Sigmoid colon (tissue), 7 donors: Measurements from ENCODE around the gene CTXN3. TPM values are rescaled to one million over a fixed set of nuclear protein-coding genes. Genes with fewer than 3 reads are reported as not detected.

Experiments used
- DNase-seq: peaks from one replicate; pipeline ENCODE4 v3.0.0-alpha.2; 2019
- H3K27ac ChIP-seq, 4 donors: fragments of 200-600 bp; sonication (generic); one replicate each; pipeline ENCODE4 v1.5.1; 2016 to 2019; ENCODE audit warnings: mild to moderate bottlenecking in 1 of 4
- H3K27me3 ChIP-seq, 3 donors: fragments of 200-600 bp; sonication (generic); one replicate each; pipeline ENCODE4 v1.5.1; 2019; ENCODE audit warnings: mild to moderate bottlenecking in 1 of 3
- H3K36me3 ChIP-seq, 4 donors: fragments of 200-600 bp; sonication (generic); one replicate each; pipeline ENCODE4 v1.5.1; 2016 to 2019
- H3K4me1 ChIP-seq, 4 donors: fragments of 200-600 bp; sonication (generic); one replicate each; pipeline ENCODE4 v1.5.1; 2017 to 2019
- H3K4me3 ChIP-seq, 4 donors: fragments of 200-600 bp; sonication (generic); one replicate each; pipeline ENCODE4 v1.5.1; 2017 to 2019; ENCODE audit warnings: mild to moderate bottlenecking in 2 of 4, moderate library complexity in 1 of 4
- H3K9me3 ChIP-seq, 4 donors: fragments of 200-600 bp in 3 of 4; sonication (generic) in 3 of 4; one replicate each; pipeline versions ENCODE4 v1.5.1 to v1.6.1; 2013 to 2019
- CTCF ChIP-seq, 4 experiments: fragments of 450-650 bp in 3 of 4; fragments of 200-600 bp in 1 of 4; IDR thresholded peaks; one replicate each; pipeline ENCODE4 v1.5.1; 2016 to 2019; ENCODE audit warnings: antibody characterized with exemption in 4 of 4, mild to moderate bottlenecking in 3 of 4, moderate library complexity in 2 of 4
- EP300 ChIP-seq, 4 donors: sonication (generic); formaldehyde crosslinking; IDR thresholded peaks; one replicate each; pipeline ENCODE4 v1.6.1; 2017; ENCODE audit warnings: antibody characterized with exemption in 4 of 4
- POLR2A ChIP-seq, 2 donors: fragments of 450-650 bp; IDR thresholded peaks; one replicate each; pipeline ENCODE4 v1.6.1; 2016; ENCODE audit warnings: antibody characterized with exemption in 2 of 2, mild to moderate bottlenecking in 2 of 2, moderate library complexity in 2 of 2
- POLR2AphosphoS5 ChIP-seq, 4 donors: sonication (generic); formaldehyde crosslinking; IDR thresholded peaks; one replicate each; pipeline ENCODE4 v1.6.1; 2017; ENCODE audit warnings: antibody characterized with exemption in 4 of 4
- WGBS, 2 donors: extraction: QIAGEN DNeasy Blood & Tissue Kit; methylation state at CpG; one replicate each; pipeline ENCODE4 v1.1.7; 2013; 5-methylcytosine and 5-hydroxymethylcytosine counted together
- intact Hi-C: fragments of 100-400 bp; cut with DNase I; formaldehyde crosslinking; loops from one replicate; pipeline ENCODE4 v1.15.1; 2023
- polyA plus RNA-seq, 3 donors: library from polyadenylated mRNA; stranded (reverse); fragments of 200-250 nt; gene quantifications; one replicate each; pipeline ENCODE4 v1.2.3, GENCODE V29; 2013
- total RNA-seq, 4 donors: library from RNA; depleted of rRNA; stranded (reverse); fragments of >200 nt; gene quantifications; one replicate each; pipeline ENCODE4 v1.1.0, GENCODE V29; 2016
- donor health status: healthy with polysubstance abuse.
- donor health status: Bipolar disorder and iron deficiency.
- donor health status: healthy.

The CTXN3 gene
- total and polyA plus RNA-seq, 7 donors = not detected

DNA sequence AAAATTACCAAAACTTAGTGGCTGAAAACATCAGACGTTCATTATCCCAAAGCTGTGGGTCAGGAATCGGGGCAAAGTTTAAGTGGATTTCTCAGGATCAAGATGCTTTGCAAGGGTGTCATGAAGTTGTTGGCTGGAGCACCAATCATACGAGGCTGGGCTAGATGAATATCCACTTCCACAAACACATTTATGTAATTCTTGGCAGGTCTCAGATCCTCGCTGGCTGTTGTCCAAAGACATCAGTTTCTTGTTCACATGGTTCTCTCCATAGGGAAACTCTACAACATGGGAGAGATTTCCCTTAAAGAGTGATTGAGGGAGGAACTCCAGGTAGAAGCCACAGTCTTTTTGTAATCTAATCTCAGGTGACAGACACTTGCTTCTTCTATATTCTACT is 34.1 kb downstream of the CTXN3 start:
- 65 to 79% methylated on average over 4 of the region's 4 CpGs for WGBS, 2 donors
- Histone ChIP-seq H3K36me3 (no peaks in the 10 kb centered on the region), H3K9me3 (no peaks in the 10 kb centered on the region), H3K4me3 (no peak overlapping the region), H3K4me1 (no peaks in the 10 kb centered on the region), H3K27me3 (no peaks in the 10 kb centered on the region), H3K27ac (no peak overlapping the region)
- no peak for DNase-seq
- intact Hi-C loops = no loop called here
- TF ChIP-seq EP300 (IDR thresholded peaks at IDR 0.05) (no peak), POLR2A (IDR thresholded peaks at IDR 0.05) (no peak), POLR2AphosphoS5 (IDR thresholded peaks at IDR 0.05) (no peak), CTCF (IDR thresholded peaks at IDR 0.05) (no peak)

- H3K27me3 ChIP-seq = no peaks in the 10 kb centered on the region
- no peak overlapping the region for H3K27ac ChIP-seq
- H3K4me3 ChIP-seq = no peak overlapping the region
- no peaks in the 10 kb centered on the region for H3K4me1 ChIP-seq
- H3K9me3 ChIP-seq = no peaks in the 10 kb centered on the region
- no peaks in the 10 kb centered on the region for H3K36me3 ChIP-seq
- intact Hi-C loops = no loop called here
- no peak for DNase-seq
- 70 to 79% methylated on average over 6 of the region's 6 CpGs for WGBS, 2 donors
- no peak for TF ChIP-seq EP300 (IDR thresholded peaks at IDR 0.05)
- TF ChIP-seq POLR2AphosphoS5 (IDR thresholded peaks at IDR 0.05) = no peak
- TF ChIP-seq CTCF (IDR thresholded peaks at IDR 0.05) = no peak
- TF ChIP-seq POLR2A (IDR thresholded peaks at IDR 0.05) = no peak
Measured at GRCh38 chr5:127684726-127685467, 36.0 kb downstream of the CTXN3 start.

- intact Hi-C loops = no loop called here
- Histone ChIP-seq H3K4me3 (no peak overlapping the region), H3K27ac (no peak overlapping the region), H3K36me3 (no peaks in the 10 kb centered on the region), H3K4me1 (no peaks in the 10 kb centered on the region), H3K9me3 (no peaks in the 10 kb centered on the region), H3K27me3 (no peaks in the 10 kb centered on the region)
- no peak for DNase-seq
- TF ChIP-seq CTCF (IDR thresholded peaks at IDR 0.05) (no peak), POLR2A (IDR thresholded peaks at IDR 0.05) (no peak), EP300 (IDR thresholded peaks at IDR 0.05) (no peak), POLR2AphosphoS5 (IDR thresholded peaks at IDR 0.05) (no peak)
- WGBS, 2 donors = 74 to 77% methylated on average over 2 of the region's 2 CpGs
Measured at GRCh38 chr5:127685662-127686061, 36.8 kb downstream of the CTXN3 start.

DNA sequence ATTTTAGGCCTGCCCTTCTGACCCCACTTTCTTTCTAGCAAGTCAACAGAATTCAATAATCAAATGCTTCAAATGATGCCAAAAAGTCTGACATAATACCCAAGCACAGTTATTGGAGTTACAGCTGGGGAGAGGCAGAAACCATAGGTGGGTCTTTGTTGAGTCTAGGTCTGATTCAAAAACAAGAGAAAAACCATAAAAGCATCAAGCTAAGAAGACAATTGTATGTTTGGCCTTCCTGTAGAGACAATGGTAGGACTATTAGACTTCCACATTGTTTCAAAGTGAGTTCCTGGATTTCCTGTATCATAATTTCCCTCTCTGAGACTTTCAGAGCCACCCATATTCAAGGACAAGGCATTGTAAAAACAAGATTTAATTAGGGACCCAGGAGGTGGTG is 37.5 kb downstream of the CTXN3 start:
- peak overlapping the region in 1 of 4 donors; percentile 21 for H3K27ac ChIP-seq
- no peaks in the 10 kb centered on the region for H3K9me3 ChIP-seq
- intact Hi-C loops = no loop called here
- TF ChIP-seq EP300 (IDR thresholded peaks at IDR 0.05) = no peak
- TF ChIP-seq CTCF (IDR thresholded peaks at IDR 0.05) = no peak
- TF ChIP-seq POLR2A (IDR thresholded peaks at IDR 0.05) = no peak
- no peak for TF ChIP-seq POLR2AphosphoS5 (IDR thresholded peaks at IDR 0.05)
- no peak for DNase-seq
- H3K4me1 ChIP-seq = no peaks in the 10 kb centered on the region
- H3K36me3 ChIP-seq = no peaks in the 10 kb centered on the region
- no peaks in the 10 kb centered on the region for H3K27me3 ChIP-seq
- no peak overlapping the region for H3K4me3 ChIP-seq
